HuH-7 (cell line): ENCODE results near the gene OOEP.

ENCODE experiments used
- DNase-seq: peaks from one replicate; pipeline ENCODE4 v3.0.0; 2011; ENCODE audit warnings: low spot score

The OOEP gene

DNA sequence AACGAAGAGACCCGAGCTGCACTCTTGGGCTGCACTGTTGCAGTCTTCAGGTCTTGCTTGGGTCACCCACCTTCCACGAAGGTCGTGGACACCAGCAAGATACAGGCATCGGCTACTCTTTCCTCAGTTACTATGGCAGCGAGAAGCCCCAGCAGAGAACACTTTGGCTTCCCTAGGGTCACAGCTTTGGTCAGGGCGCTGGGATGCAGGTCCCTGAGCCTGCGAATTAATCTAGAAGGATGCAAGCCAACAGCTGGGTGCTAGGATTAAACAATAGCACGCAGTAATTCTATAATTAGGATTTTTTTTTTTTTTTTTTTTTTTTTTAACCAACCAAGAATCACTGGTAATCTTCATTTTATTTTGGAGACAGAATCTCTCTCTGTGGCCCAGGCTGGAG lies 5.1 kb downstream of the OOEP start:
- DNase-seq: no peak

DNA sequence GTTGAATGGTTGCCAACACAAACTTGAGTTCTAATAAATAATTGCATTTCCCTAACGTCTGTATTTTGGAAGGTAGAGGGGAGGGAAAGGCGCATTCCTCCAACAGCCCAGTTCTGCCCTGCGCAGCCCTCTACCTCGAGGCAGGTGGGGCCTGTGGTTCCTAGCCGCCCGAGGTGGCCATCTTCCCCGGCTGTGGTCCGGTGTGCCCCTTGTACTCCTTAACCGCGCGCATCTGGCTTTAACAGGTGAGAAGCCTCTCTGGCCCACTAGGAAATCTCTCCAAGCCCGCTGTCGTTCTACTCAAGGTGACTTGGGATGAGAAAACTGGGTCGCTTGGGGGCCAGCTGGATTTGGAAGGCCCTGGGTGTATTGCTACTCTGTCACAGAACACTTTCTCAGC lies 5.6 kb downstream of the OOEP start:
- no peak for DNase-seq

DNA sequence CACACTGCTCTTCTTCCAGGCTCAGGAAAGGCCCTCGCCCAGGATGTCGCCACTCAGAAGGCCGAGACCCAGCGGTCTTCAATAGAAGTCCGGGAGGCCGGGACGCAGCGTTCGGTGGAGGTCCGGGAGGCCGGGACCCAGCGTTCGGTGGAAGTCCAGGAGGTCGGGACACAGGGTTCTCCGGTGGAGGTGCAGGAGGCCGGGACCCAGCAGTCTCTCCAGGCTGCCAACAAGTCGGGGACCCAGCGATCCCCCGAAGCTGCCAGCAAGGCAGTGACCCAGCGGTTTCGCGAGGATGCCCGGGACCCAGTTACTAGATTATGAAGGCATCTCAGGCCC lies 6.2 kb downstream of the OOEP start:
- no peak for DNase-seq

DNA sequence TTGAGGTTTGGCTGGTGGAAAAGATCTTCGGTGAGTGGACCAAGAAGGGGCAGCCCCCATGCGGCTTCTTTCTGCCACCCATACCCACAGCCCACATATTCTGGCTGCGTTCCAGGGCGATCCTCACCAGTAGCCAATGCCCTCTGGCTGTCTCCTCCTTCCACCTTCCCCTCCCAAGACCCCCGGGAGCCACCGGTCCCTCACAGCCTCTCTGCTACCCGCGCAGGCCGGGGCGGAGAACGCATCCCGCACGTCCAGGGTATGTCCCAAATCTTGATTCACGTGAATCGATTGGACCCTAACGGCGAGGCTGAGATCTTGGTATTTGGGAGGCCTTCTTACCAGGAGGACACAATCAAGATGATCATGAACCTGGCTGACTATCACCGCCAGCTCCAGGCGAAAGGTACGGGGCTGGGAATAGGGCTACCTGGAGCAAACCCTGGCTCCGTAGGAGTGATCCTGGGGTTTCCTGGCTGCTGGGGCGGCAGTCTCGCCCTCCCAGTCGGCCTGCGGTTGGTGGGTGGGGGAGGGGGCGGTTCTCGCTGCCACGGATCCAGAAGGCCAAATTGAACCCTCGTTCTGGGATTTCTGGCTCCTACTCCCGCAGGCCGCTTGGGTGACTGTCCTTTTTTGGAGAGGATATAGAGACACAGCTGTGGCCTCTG lies 6.7 kb downstream of the OOEP start:
- no peak for DNase-seq

DNA sequence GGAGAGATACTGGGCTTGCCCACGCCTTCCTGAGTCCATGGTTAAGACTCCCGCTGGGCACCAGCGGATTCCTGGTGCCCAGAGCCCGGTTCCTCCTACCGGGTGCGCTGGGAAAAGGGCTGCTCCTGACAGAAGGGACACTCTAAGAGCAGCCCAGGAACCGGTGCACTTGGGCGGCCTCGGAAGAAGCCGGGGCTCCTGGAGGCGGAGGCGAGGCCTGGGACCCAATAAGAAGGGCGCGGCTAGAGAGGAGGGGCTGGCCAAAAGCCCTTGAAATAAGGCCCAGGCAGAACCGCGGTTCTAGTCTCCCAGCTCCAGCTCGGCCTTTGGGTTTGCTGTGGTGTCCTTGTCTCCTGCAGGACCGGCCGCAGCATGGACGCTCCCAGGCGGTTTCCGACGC lies 7.3 kb downstream of the OOEP start, which contains the start of gene KHDC3L:
Gene KHDC3L, plus strand, starts transcription at position 301 of the 400 bp plus-strand sequence. Its CDS starts 72 bp downstream, at position 373.
- DNase-seq: no peak

DNA sequence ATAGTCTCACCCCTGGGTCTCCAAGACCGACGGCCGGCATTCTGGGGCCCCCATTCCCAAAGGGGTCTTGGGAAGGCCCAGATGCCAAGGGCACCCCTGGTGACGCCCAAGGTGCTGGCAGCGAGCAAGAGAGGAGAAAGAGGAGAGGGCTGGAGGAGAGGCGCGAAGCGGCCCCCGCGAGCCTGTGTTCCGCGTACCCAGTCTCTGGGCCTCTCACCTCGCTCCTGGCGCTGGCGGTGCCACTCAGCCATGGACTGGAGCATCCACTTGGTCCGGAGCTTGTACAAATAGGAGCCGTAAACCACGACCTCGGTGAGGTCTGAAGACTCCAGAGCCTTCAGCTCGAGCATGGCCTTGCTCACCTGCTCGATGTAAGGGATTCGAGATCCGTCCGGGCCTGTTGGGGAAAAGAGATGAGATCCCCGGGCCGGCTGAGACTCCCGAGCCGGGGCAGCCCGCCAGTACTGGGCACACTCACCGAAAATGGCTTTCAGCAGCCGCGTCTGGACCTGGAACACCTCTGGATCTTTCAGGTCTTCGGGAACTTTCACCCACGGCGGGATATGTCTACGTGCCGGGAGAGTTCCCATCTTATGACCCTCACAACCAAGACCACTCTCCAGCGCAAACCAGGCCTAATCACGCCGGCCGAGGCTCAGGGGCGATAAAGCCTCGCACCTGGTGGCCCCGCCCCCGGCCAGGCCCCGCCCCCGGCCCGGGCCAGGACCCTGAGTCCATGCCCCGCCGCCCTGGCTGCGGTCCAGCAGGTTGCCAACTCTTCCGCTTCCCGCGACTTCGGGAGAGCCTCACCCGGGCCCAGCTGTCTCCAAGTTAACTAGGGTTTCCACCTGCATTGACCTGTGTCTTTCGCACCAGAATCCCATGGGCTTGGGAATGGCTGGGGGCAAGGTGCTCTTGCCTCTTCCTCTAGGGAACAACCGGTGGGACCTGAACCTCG lies 15.8 kb downstream of the OOEP start, which contains the start of gene DPPA5:
Gene DPPA5, minus strand, starts transcription at position 641 of the 958 bp plus-strand sequence. Its CDS starts 51 bp downstream, at position 590.
- DNase-seq: no peak

DNA sequence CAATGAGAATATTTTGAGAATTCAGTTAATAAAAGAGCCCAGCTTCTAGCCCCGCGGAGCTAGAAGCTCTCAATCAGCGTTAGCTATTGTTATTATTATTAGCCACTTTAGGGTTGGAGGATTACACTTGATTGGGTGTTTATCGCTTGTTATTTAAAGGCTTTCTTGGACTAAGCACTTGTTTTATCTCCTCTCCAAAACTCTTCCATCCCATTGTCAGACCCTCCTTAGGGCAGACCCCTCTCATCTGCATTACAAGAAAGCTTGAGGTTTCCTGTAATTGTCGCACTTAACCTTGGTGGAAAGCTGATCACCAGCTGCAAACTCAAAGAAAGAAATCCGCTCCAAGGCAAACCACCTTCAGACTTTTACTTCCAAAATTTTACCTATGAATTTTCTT lies 20.4 kb downstream of the OOEP start:
- no peak for DNase-seq

DNA sequence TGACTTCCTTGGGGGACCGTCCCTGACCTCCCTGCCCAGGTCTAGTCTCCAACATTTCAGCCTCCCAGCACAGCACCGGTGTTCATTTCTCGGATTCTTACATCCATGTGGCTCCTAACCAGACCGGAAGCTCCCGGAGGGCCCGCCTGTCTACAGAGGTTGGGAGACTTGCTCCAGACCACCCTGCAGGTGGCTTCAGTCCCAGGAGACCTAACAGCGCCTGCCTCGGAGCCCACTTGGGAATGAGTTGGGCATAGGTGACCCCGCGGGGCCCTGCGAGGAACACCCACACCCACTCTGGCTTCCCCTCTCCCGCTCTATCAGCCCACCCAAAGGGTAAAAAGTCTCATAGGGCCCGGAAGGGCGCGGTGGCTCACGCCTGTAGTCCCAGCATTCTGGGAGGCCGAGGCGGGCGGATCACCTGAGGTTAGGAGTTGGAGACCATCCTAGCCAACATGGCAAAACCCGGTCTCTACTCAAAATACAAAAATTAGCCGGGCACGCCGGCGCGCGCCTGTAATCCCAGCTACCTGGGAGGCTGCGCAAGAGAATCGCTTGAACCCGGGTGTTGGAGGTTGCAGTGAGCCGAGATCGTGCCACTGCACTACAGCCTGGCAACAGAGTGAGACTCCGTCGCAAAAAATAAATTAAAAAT lies 21.0 kb downstream of the OOEP start:
- no peak for DNase-seq

GRCh38 chr6:73343164-73343563 lies 26.5 kb downstream of the OOEP start:
- DNase-seq: no peak

DNA sequence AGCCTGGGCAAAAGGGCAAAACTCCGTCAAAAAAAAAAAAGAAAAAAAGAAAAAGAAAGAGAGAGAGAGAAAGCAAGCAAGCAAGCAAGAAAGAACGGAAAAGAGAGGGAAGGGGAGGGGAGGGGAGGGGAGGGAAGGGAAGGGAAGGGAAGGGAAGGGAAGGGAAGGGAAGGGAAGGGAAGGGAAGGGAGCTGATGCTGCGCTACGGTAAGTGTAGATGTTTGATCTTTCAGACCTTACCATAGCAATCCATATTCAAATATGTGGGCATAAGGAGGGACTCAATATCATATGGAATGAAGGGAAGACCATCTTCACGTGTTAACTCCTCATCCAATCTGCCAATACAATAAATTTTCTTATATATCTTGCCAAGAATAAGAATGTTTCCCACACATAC lies 27.5 kb downstream of the OOEP start:
- no peak for DNase-seq

DNA sequence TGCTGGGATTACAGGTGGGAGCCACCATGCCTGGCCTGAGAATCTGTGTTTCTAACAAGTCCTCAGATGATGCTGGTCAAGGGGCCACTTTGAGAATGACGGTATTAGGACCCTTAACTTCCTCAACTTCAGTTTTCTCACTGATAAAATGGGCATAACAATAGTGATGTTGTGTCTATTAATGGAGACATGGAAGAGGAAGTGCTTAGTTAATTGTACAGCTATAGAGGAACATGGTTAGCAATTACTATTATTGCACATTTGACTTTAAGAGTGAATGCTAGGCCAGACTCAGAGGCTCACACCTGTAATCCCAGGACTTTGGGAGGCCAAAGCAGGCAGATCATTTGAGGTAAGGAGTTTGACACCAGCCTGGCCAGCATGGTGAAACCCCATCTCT lies 28.4 kb downstream of the OOEP start:
- DNase-seq: no peak

DNA sequence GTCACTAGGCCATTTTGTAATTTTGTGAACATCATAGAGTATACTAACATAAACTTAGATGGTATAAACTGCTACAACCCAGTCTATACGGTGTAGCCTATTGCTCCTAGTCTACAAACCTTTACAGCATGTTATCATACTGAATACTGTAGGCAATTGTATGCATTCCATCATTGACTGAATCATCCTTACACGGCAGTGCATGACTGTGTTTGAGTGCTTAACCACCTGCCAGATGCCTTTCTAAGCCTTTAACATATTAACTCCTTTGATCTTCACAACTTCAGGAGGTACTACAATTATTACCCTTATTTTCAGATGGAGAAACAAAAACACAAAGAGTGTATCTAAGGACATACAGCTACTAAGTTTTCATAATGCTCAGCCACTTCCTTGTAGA lies 29.6 kb downstream of the OOEP start:
- DNase-seq: no peak

DNA sequence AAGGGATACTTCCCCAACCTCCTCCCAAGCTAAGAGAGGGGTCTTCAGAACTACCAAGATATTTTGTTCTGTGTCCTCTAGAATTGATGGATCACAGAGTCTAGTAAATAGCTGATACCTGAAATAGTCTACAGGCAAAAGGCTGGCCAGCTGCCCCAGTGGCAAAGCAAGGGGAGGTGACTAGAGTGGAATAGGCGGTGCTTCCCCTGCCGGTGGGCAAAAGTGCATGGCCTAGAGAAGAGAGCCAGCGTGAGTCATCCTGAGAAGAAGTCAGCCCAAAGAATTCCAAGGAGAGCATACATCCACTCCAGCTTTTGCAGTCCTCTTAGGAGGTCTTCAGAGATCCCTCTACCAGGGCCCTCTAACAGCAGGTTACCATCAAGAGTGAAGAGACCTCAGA lies 30.4 kb downstream of the OOEP start:
- DNase-seq: no peak

DNA sequence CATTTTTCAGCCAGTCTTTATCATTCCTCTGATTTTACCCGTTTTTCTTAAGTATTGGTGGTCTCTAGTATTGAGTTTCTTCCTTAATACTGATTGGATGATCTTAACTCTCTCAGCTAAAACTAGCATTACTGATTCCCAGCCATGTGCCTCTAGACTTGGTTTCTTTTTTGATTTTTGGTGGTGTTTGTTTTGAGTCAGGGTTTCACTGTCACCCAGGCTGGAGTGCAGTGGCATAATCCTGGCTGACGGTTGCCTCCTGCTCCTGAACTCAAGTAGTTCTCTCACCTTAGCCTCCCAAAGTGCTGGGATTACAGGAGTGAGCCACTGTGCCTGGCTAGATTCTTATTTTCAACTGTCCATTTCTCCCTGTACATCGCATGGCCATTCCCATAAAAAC lies 40.5 kb downstream of the OOEP start:
- no peak for DNase-seq

DNA sequence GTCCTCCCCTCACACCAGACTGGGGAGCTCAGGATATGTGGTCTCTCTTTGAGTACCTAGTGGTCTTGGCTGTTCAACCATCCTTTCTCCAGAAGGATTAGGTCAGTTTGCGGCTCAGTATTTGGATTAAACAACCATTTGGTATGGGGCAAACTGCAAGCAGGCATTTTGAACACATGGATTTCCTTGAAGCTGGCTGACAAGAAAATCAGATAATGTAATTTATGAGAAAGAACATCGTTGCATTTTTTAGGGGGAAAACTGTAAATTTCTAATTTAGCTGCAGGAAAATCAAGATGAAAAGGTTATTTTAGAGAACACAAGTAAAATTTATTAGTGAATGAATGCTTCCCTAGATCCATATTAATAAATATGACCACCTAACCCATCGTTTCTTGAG lies 40.9 kb downstream of the OOEP start:
- DNase-seq: no peak

DNA sequence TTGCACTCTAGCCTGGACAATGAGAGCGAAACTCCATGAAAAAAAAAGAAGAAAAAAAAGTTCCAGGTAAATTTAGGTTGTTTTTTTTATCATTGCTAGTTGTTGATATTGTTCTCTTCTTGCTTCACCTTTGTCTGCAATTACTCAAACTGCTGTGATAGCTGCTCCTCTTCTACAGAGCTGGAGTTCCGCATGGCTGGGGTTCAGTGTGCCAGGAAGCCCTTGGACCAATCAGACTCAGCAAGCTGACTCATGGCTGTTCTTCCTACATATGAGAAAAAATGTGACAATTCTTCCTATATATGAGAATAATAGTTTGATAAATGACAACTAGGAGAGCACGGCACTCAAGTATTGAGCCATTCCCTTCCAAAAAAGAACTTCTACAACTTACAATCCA lies 44.0 kb downstream of the OOEP start:
- DNase-seq: no peak

DNA sequence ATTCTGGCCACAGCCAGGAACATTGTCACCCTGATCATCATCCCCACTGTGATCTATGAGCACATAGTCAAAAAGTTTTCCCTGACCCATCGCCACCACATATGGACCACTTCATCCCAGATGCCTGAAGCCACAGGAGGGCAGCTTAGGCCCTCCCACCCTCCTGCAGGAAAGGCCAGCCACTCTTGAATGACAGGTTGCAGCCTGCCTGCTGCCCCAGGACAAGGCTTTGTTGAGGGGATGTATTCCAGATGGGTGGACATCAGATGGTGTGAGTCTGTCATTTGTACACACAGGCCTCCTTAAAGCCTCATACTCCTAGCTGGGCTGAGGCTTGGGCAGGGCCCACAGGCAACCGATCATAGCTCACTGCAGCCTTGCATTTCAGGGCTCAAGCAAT lies 46.4 kb downstream of the OOEP start:
- DNase-seq: no peak
